Suprapubic skin (tissue), 3 donors: ENCODE measurements around the gene USP34.

Source experiments
- POLR2AphosphoS5 ChIP-seq, 3 donors: sonication (generic); formaldehyde crosslinking; IDR thresholded peaks; one replicate each; pipeline ENCODE4 v1.6.1; 2017; ENCODE audit warnings: antibody characterized with exemption in 3 of 3
- TF ChIP-seq, protein P1 (sequence below), 2 donors: fragments of 200-600 bp in 1 of 2; fragments of 450-650 bp in 1 of 2; sonication (generic) in 1 of 2; IDR thresholded peaks; one replicate each; pipeline ENCODE4 v1.5.1; 2016 to 2019; ENCODE audit warnings: antibody characterized with exemption in 2 of 2, mild to moderate bottlenecking in 1 of 2, moderate library complexity in 1 of 2

DNA sequence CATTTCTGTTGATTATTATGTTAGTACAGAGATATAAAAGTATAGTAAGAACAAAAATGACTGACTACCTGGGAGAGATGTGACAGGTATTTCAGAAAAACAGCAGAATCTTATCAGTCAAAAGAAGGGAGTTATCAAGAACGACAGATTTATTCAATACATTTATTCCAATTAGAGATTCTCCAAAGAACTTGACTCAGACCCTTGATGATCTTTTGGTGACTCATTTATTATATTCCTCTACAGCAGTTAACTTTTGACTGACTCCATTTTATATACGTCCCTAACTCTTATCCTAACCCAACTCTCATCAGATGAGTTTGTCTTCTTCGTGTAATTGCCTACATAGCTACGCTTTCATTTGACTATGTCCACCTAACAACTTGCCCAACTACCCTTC is 217.8 kb downstream of the USP34 start:
- TF ChIP-seq, protein P1, sequence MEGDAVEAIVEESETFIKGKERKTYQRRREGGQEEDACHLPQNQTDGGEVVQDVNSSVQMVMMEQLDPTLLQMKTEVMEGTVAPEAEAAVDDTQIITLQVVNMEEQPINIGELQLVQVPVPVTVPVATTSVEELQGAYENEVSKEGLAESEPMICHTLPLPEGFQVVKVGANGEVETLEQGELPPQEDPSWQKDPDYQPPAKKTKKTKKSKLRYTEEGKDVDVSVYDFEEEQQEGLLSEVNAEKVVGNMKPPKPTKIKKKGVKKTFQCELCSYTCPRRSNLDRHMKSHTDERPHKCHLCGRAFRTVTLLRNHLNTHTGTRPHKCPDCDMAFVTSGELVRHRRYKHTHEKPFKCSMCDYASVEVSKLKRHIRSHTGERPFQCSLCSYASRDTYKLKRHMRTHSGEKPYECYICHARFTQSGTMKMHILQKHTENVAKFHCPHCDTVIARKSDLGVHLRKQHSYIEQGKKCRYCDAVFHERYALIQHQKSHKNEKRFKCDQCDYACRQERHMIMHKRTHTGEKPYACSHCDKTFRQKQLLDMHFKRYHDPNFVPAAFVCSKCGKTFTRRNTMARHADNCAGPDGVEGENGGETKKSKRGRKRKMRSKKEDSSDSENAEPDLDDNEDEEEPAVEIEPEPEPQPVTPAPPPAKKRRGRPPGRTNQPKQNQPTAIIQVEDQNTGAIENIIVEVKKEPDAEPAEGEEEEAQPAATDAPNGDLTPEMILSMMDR (IDR thresholded peaks at IDR 0.05), result no peak
- TF ChIP-seq POLR2AphosphoS5 (IDR thresholded peaks at IDR 0.05), result no peak
